Activated T-cell treated with anti-CD3 and anti-CD28 coated beads for 48 hours (primary cell): ENCODE measurements around the gene IFNG-AS1.

Source experiments
- DNase-seq: peaks from one replicate; pipeline ENCODE4 v3.0.0-alpha.2; 2020; ENCODE audit warnings: low read depth

IFNG-AS1 gene

GRCh38 chr12:67989184-67989920, at the start of gene IFNG-AS1:
Gene IFNG-AS1 (plus strand): TSS chr12:67989447.
- no peak for DNase-seq

DNA sequence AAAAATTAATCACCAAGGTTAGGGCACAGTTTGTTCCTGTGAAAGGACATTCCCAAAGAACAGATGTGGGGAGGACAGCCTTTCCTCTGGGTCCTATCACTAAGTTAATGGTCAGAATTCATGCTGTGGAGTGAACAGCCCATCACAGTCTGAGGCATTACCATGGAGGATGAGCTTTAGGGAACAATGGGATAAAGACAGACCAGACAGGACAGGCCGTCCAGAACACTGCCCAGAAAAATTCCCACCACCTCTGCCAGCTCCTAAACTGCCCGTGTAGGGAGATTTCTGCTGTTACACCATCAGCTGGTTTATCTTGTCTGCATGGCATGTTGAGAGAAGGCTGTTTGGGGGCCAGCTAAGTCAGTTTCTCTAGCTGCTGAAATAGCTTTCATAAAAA, 49.6 kb upstream of the IFNG-AS1 start:
- DNase-seq = no peak

- no peak for DNase-seq
Observed at GRCh38 chr12:67940780-67941243, 48.4 kb upstream of the IFNG-AS1 start.

DNA sequence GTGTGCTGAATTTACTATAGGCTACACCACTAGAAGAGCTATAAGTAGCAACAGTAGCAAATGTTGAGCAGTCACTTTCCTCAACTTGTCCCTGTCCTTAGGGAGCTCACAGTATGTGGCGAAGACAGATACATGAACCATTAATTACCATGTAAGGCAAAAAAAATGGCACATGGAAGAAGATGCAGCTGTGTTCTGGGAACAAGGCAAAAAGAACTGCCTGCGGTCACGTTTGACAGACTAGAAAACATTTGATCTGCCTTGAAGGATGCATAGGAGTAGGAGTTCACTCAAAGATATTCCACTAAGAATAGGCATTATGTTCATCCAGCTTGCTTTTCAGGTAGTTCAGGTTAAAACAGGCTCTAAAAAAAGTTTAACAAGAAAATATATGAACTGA, 46.5 kb upstream of the IFNG-AS1 start:
- no peak for DNase-seq

GRCh38 chr12:67943141-67943892, 45.9 kb upstream of the IFNG-AS1 start:
- peak; percentile 22 for DNase-seq

DNA sequence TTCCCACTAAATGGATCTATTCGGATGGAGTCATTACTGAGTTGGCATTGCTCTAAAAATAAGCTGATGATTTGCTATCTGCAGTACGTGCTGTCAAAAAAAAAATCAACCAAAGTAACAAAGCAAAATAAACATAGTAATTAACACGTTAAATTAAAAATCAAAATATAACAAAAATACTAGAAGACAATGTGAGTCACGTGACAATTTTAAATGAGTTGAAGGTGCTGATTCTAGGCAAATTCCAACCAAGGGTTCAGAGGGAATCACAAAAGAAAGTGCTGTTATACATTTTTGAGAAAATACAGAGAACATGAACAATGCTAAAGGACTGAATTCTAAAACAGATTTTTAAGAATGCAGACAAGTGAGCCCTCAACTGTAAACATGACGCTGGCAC, 45.2 kb upstream of the IFNG-AS1 start:
- DNase-seq = no peak

DNA sequence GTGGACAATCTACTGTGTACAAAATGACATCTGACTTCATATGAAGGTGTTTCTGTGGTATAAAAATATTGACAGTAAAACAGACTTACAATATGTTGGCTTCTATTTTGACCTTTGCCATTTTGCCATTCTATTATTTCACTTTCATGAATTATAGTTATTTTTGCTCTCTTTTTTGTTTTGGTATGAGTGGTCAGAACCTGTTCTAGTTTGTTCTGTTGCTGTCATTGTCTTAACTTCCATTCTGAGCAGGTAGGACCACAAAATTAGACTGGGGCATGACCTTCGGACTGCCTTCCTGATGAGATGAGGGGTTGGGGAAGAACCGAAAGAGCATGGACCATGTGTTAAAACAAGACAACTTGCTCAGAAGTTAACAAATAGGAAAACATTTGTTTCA, 36.5 kb upstream of the IFNG-AS1 start:
- DNase-seq = no peak

DNA sequence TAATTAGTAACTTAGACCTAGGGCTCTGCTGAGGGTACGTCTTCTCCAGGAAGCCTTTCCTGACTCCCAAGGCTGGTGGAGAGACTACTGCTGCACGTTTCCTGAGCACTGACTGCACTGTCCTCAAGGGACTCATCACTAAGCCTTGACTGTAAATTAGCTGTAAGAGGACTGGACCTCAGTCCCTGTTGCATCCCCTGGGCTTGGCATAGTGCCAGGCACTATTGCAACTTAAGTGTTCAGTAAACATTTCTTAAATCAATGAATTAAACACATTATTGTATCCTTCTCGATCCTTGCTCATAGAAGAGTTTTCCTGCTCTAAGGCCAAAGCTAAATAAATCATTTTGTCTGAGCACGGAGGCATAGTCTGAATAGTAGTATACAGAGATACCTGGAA, 31.9 kb upstream of the IFNG-AS1 start:
- no peak for DNase-seq

DNA sequence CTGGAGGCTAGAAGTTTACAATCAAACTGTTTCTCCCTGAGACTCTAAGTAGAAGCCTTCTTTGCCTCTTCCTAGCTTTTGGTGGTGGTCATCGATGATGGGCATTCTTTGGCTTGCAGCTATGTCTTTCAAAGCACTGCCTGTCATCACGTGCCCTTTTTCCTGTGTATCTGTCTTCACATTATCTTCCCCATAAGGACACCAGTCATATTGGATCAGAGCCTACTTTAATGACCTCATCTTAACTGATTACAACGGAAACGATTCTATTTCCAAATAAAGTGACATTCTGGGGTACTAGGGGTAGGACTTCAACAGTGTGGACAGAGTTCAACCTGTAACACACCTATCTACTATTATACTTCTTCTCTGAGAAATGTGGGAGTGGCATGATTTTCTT, 31.1 kb upstream of the IFNG-AS1 start:
- no peak for DNase-seq

- DNase-seq = no peak
Observed at GRCh38 chr12:67964456-67964855, 24.8 kb upstream of the IFNG-AS1 start.

DNA sequence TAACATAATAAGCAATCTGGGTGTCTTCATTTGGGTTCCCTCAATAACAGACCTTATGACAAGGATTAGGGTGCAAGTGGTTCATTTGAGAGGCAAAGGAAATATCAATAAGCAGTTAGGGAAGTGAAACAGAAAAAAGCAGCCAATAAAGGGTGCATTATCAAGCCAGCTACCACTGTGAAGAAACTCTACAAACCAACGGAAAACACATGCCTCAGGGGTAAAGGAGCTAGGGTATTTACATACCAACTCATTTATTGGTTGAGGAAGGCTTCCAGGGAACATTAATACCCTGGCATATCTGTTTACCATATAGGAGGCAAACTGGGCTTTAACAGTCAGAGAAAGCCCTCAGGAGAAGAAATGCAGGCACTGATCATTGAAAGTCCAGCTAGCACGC, 22.7 kb upstream of the IFNG-AS1 start:
- no peak for DNase-seq

- DNase-seq = no peak
Observed at GRCh38 chr12:67968321-67968720, 20.9 kb upstream of the IFNG-AS1 start.

DNA sequence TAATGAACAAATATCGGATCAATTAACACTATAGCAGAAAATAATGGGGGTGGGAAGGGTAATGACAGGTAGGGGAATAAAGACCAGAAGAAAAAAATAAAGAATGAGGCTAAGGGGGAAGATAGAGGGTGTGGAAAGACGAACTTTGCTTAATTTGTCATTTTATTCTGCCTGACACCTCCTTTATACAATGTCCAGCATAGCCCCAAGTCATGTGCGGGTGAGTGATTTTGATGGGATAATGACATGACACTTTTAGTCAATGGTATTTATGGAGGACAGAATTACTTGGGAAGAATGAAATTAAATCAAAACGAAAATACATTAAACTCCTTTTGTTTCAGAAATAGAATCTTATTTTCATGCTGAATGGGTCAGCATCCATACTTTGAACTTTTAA, 20.5 kb upstream of the IFNG-AS1 start:
- no peak for DNase-seq

DNA sequence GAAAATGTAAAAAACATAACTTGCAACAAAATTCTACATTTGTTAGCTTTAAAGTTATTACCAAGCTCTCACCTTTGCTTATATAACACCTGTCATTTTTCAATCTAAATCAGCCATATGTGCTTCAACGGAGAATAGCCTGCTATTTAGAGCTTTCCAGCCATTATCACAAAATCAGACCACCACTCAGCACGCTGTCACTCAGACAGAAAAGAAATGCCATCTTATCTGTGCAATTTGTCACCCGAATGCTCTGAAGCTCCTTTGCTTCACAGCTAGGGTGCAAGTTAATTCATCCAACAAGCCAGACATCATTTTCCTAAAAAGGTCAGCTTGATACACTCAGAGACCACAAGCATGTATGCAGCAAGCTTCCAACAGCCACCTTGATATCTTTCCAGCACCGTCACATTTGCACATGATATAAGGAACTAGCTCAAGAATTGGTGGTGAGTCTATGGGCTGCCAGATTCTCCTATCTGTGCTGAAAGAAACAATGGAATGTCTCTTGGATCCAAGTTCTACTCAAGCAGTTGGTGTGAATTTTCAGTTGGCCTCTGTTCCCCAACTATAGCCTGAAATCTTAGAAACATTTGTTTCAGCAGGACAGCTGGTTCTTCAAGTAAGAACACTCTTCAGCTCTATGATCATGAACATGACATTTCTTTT, 20.0 kb upstream of the IFNG-AS1 start:
- no peak for DNase-seq

GRCh38 chr12:67977668-67978067, 11.6 kb upstream of the IFNG-AS1 start:
- DNase-seq = no peak

DNA sequence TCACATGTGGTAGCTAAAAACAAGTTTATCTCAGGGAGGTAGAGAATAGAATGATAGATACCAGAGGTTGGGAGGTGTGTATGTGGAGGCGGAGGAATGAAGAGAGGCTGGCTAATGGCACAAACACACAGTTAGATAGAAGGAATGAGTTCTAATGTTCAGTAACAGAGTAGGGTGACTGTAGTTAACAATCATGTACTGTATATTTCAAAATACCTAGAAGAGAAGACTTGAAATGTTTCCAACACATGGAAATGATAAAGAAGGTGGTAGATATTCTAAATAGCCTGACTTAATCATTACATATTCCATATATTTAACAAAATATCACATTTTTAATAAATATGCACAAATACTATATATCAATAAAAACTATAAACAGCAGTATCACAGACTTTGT, 8.9 kb upstream of the IFNG-AS1 start:
- DNase-seq = no peak

GRCh38 chr12:67981287-67982162, 7.7 kb upstream of the IFNG-AS1 start:
- no peak for DNase-seq

DNA sequence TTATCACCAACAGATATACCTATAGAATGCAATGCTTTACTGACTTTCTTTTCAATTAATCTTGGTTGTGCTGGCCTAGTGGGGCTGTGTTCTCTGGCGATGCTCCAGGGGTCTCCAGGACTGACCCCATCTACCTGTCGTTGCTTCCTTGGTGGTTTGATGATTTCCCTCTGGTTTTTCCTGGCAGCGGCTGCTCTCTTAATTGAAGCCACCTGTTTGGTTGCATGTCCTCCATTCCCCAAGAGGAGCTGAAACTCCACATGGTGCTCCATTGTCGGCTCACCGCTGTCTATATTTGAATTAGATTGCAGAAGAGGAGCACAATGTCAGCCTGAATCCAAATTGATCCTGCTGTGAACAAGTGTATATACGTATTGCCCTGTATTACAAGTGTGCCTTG, 7.1 kb upstream of the IFNG-AS1 start:
- no peak for DNase-seq

- no peak for DNase-seq
Observed at GRCh38 chr12:67986632-67987031, 2.6 kb upstream of the IFNG-AS1 start.

GRCh38 chr12:67988601-67989021, 636 bp upstream of the IFNG-AS1 start:
- no peak for DNase-seq

DNA sequence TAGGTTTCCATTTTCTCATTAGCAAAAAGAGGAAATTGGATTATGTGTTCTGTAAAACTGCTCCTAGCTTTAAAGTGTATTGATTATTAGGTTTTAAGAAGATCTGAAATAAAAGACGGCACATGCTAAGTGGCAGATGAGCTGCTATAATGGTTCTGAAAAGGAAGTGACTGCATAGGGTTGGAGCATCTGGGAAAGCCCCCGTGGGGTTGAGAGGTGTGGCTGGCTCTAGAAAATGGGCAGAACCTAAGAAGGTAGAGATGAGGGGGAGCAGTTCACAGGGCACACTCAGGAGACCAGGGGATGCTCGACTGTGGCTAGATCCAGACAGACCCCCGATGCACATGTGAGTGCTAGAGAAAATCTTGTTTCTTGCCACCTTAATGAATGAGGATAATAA, 1.9 kb downstream of the IFNG-AS1 start:
- DNase-seq = peak; percentile 3

DNA sequence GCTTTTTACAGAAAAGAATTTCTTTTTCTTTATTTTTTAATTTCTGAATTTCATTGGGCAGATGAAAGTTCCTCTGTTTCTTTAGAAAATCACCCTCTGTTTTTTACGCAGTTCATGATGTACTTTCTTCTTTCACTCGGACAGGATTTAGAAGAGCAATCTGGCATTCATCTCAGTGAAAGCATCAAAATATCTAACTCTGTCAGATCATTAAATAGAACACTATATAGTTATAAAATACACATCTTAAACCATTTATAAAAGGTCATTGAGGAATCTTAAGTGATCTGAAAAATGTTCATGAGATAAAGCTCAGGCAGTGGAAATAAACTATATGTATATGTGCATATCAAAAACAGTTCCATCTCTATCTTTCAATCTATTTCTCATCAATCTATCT, 3.9 kb downstream of the IFNG-AS1 start:
- DNase-seq = no peak
